NCI-H1436 (cell line): Measurements from ENCODE around the gene TMEM255B.

Source experiments
- DNase-seq: peaks from one replicate; lab custom pipeline; 2025; lab: John Stamatoyannopoulos, UW

TMEM255B gene

GRCh38 chr13:113849546-113849945 lies 90.5 kb downstream of the TMEM255B start:
- DNase-seq, result no peak

- no peak for DNase-seq
These were observed 91.1 kb downstream of the TMEM255B start for GRCh38 chr13:113849981-113850721.

- DNase-seq, result no peak
These were observed 91.9 kb downstream of the TMEM255B start for GRCh38 chr13:113850722-113851479.

GRCh38 chr13:113851480-113851803 lies 92.4 kb downstream of the TMEM255B start:
- no peak for DNase-seq

- DNase-seq, result no peak
These were observed 93.0 kb downstream of the TMEM255B start for GRCh38 chr13:113851826-113852535.

GRCh38 chr13:113852536-113853517 lies 93.8 kb downstream of the TMEM255B start:
- DNase-seq, result no peak

- no peak for DNase-seq
These were observed 94.7 kb downstream of the TMEM255B start for GRCh38 chr13:113853518-113854237.

- DNase-seq, result no peak
These were observed 95.4 kb downstream of the TMEM255B start for GRCh38 chr13:113854238-113855011.

GRCh38 chr13:113855012-113855921 lies 96.2 kb downstream of the TMEM255B start:
- DNase-seq, result no peak

- DNase-seq, result no peak
These were observed 97.1 kb downstream of the TMEM255B start for GRCh38 chr13:113855931-113856715.

GRCh38 chr13:113856716-113857065 lies 97.7 kb downstream of the TMEM255B start:
- no peak for DNase-seq

- DNase-seq, result no peak
These were observed 98.6 kb downstream of the TMEM255B start for GRCh38 chr13:113857531-113858195.

GRCh38 chr13:113859311-113860050 lies 100.5 kb downstream of the TMEM255B start:
- no peak for DNase-seq

GRCh38 chr13:113860051-113860664 lies 101.1 kb downstream of the TMEM255B start:
- DNase-seq, result no peak

GRCh38 chr13:113860665-113861432 lies 101.8 kb downstream of the TMEM255B start:
- no peak for DNase-seq
